GM23338 (cell line): ENCODE measurements around the gene PTGIS. TPM values are rescaled to one million over a fixed set of nuclear protein-coding genes. Genes with fewer than 3 reads are reported as not detected.

ENCODE experiments used
- ATAC-seq: fragments of 200-7000 bp; cut with Tn5 transposase; 3 replicates; pipeline ENCODE4 v1.9.1; 2020
- DNase-seq: peaks from one replicate; pipeline ENCODE4 v3.0.0-alpha.2; 2015; ENCODE audit warnings: low spot score
- H2AFZ ChIP-seq: fragments of 200-600 bp; sonication (generic); 2 replicates; pipeline ENCODE4 v1.8.0; 2016; ENCODE audit warnings: antibody characterized with exemption, mild to moderate bottlenecking, moderate library complexity
- H3F3A ChIP-seq: fragments of 200-600 bp; sonication (generic); replicated peaks from 2 replicates; pipeline ENCODE4 v1.8.0; 2017; ENCODE audit warnings: antibody characterized with exemption, mixed run types, low read depth
- H3K27ac ChIP-seq: fragments of 200-600 bp; sonication (generic); 2 replicates; pipeline ENCODE4 v1.6.1; 2016; ENCODE audit warnings: low read depth
- H3K27me3 ChIP-seq: fragments of 200-600 bp; sonication (generic); 2 replicates; pipeline ENCODE4 v1.8.0; 2016; ENCODE audit warnings: mild to moderate bottlenecking, mixed run types, moderate library complexity; ENCODE audit not compliant: insufficient read depth
- H3K36me3 ChIP-seq: fragments of 200-600 bp; sonication (generic); 2 replicates; pipeline ENCODE4 v1.8.0; 2016; ENCODE audit warnings: mild to moderate bottlenecking; ENCODE audit not compliant: insufficient read depth
- H3K4me1 ChIP-seq: fragments of 200-600 bp; sonication (generic); 2 replicates; pipeline ENCODE4 v1.8.0; 2016; ENCODE audit warnings: mild to moderate bottlenecking, moderate library complexity; ENCODE audit not compliant: insufficient read depth
- H3K4me2 ChIP-seq: fragments of 200-600 bp; sonication (generic); 2 replicates; pipeline ENCODE4 v1.7.1; 2017; ENCODE audit warnings: mixed run types
- H3K4me3 ChIP-seq: fragments of 200-600 bp; sonication (generic); 2 replicates; pipeline ENCODE4 v1.6.1; 2016; ENCODE audit warnings: mixed run types
- H3K79me2 ChIP-seq: fragments of 200-600 bp; sonication (generic); replicated peaks from 2 replicates; pipeline ENCODE4 v1.8.0; 2017; ENCODE audit warnings: mild to moderate bottlenecking; ENCODE audit not compliant: insufficient read depth
- H3K9me2 ChIP-seq: fragments of 200-600 bp; sonication (generic); 2 replicates; pipeline ENCODE4 v1.8.0; 2017; ENCODE audit not compliant: insufficient read depth
- H4K20me1 ChIP-seq: fragments of 200-600 bp; sonication (generic); replicated peaks from 2 replicates; pipeline ENCODE4 v1.8.0; 2017; ENCODE audit warnings: mild to moderate bottlenecking; ENCODE audit not compliant: insufficient read depth
- H3K27ac Mint-ChIP-seq: 2 replicates; pipeline ENCODE4 v1.8.0; 2020; ENCODE audit warnings: inconsistent platforms, mild to moderate bottlenecking, moderate library complexity, mixed read lengths
- H3K27me3 Mint-ChIP-seq: 3 replicates; pipeline ENCODE4 v1.8.0; 2022; ENCODE audit warnings: low read depth, mild to moderate bottlenecking, moderate library complexity, mixed read lengths, inconsistent platforms; ENCODE audit not compliant: insufficient read depth, poor library complexity
- H3K36me3 Mint-ChIP-seq: 3 replicates; pipeline ENCODE4 v1.8.0; 2021; ENCODE audit warnings: low read depth, mild to moderate bottlenecking, inconsistent platforms, moderate library complexity, mixed read lengths
- H3K4me1 Mint-ChIP-seq: 3 replicates; pipeline ENCODE4 v1.8.0; 2020; ENCODE audit warnings: mild to moderate bottlenecking, inconsistent platforms, mixed read lengths
- H3K4me3 Mint-ChIP-seq: 3 replicates; pipeline ENCODE4 v1.8.0; 2021; ENCODE audit warnings: moderate library complexity, mild to moderate bottlenecking, inconsistent platforms, mixed read lengths
- H3K9me3 Mint-ChIP-seq: 3 replicates; pipeline ENCODE4 v1.8.0; 2020; ENCODE audit warnings: moderate library complexity, mild to moderate bottlenecking, inconsistent platforms, mixed read lengths
- CREB1 ChIP-seq: fragments of 250-450 bp; sonication (Bioruptor Pico); IDR thresholded peaks from 2 replicates; pipeline ENCODE4 v1.5.0; 2020; ENCODE audit warnings: low read depth, mild to moderate bottlenecking, moderate library complexity
- CTCF ChIP-seq, 2 experiments: fragments of 200-600 bp in 1 of 2; sonication (generic) in 1 of 2; conservative IDR thresholded peaks; 2 replicates each; pipeline versions ENCODE4 v1.5.1 to v1.6.1; 2016 to 2017; ENCODE audit warnings: antibody characterized with exemption in 2 of 2, low read depth in 2 of 2, mild to moderate bottlenecking in 2 of 2, moderate library complexity in 1 of 2
- ETS1 ChIP-seq: IDR thresholded peaks from 2 replicates; pipeline ENCODE4 v1.6.1; 2016; ENCODE audit warnings: antibody characterized with exemption
- EZH2 ChIP-seq: fragments of 200-600 bp; sonication (generic); IDR thresholded peaks from one replicate; pipeline ENCODE4 v1.8.0; 2017; ENCODE audit warnings: antibody characterized with exemption, mild to moderate bottlenecking, low read depth; ENCODE audit not compliant: unreplicated experiment
- EZH2phosphoT487 ChIP-seq: fragments of 200-600 bp; sonication (generic); IDR thresholded peaks from one replicate; pipeline ENCODE4 v1.8.1; 2018; ENCODE audit warnings: antibody characterized with exemption; ENCODE audit not compliant: unreplicated experiment
- JUNB ChIP-seq: IDR thresholded peaks from one replicate; pipeline ENCODE4 v1.6.1; 2016; ENCODE audit warnings: antibody characterized with exemption; ENCODE audit not compliant: unreplicated experiment
- POLR2AphosphoS5 ChIP-seq: IDR thresholded peaks from 2 replicates; pipeline ENCODE4 v1.6.1; 2016; ENCODE audit warnings: antibody characterized with exemption, low read depth
- REST ChIP-seq: IDR thresholded peaks from one replicate; pipeline ENCODE4 v1.6.1; 2018; ENCODE audit warnings: antibody characterized with exemption; ENCODE audit not compliant: unreplicated experiment
- ZNF114 ChIP-seq: fragments of 250-450 bp; sonication (Bioruptor Pico); IDR thresholded peaks from 2 replicates; pipeline ENCODE4 v1.5.0; 2020; ENCODE audit warnings: mild to moderate bottlenecking, moderate library complexity
- ZNF331 ChIP-seq: fragments of 250-450 bp; sonication (Bioruptor Pico); IDR thresholded peaks from 2 replicates; pipeline ENCODE4 v1.5.0; 2020; ENCODE audit warnings: low read depth, mild to moderate bottlenecking, moderate library complexity
- polyA plus RNA-seq: library from polyadenylated mRNA; unstranded; fragments of >200 nt; fragmentation: Nextera tagmentation; extraction: Ambion mirVana; gene quantifications from 2 replicates; pipeline ENCODE4 v1.2.1, GENCODE V29; 2016
- total RNA-seq: library from RNA; depleted of rRNA; stranded (reverse); fragments of >200 nt; shearing (Covaris generic); gene quantifications from 2 replicates; pipeline ENCODE4 v1.2.3, GENCODE V29; 2014

The PTGIS gene
- total and polyA plus RNA-seq, 2 experiments from 2014 or later = 6.6 to 28.7 TPM

- TF ChIP-seq CREB1 (CRISPR knock-in tag) (no peak), ZNF331 (CRISPR knock-in tag) (no peak), POLR2AphosphoS5 (no peak), CTCF (conservative IDR thresholded peaks at IDR 0.05; ENCODE audit: low read depth in 2 of 2) (no peak), JUNB (no peak), REST (no peak), EZH2 (no peak), ZNF114 (CRISPR knock-in tag) (no peak)
These were observed 15.9 kb upstream of the PTGIS start (continued) for GRCh38 chr20:49583669-49584417.

GRCh38 chr20:49583343-49583668, 15.4 kb upstream of the PTGIS start:
- Mint-ChIP-seq H3K27ac (no peak overlapping the region), H3K36me3 (no peaks in the 10 kb centered on the region), H3K9me3 (peaks cover 7% of the 10 kb centered on the region), H3K27me3 (peaks cover 5% of the 10 kb centered on the region), H3K4me1 (peaks cover 11% of the 10 kb centered on the region; the same call in 2 of the 3 replicates), H3K4me3 (no peak overlapping the region)
- DNase-seq (no peak), ATAC-seq (no peak)
- H3K36me3 ChIP-seq = no peaks in the 10 kb centered on the region
- H2AFZ ChIP-seq = no peak overlapping the region
- no peaks in the 10 kb centered on the region for H3K9me2 ChIP-seq
- H3F3A ChIP-seq = no peaks in the 10 kb centered on the region; the same call in 1 of the 2 replicates
- H3K27me3 ChIP-seq = no peaks in the 10 kb centered on the region
- H4K20me1 ChIP-seq = no peaks in the 10 kb centered on the region
- no peak overlapping the region for H3K4me3 ChIP-seq
- no peaks in the 10 kb centered on the region for H3K79me2 ChIP-seq
- H3K4me1 ChIP-seq = peaks cover 9% of the 10 kb centered on the region
- H3K27ac ChIP-seq = no peak overlapping the region
- H3K4me2 ChIP-seq = no peak overlapping the region
- TF ChIP-seq CREB1 (CRISPR knock-in tag) (no peak), REST (no peak), JUNB (no peak), ZNF331 (CRISPR knock-in tag) (no peak), ZNF114 (CRISPR knock-in tag) (no peak), EZH2phosphoT487 (no peak), ETS1 (no peak), CTCF (conservative IDR thresholded peaks at IDR 0.05; ENCODE audit: low read depth in 2 of 2) (no peak)
